NCI-H2107 treated with DMSO at 0.1 percent for 48 hours (cell line): ENCODE measurements around the gene CAMSAP1.
"Not testable (repeated sequence)": the region's sequence is repeated elsewhere in the genome, so short reads cannot be mapped to it uniquely, and the experiment has no call there.

Experiments used
- DNase-seq: peaks from one replicate; lab custom pipeline; 2025; ENCODE audit not compliant: unreplicated experiment; lab: John Stamatoyannopoulos, UW

CAMSAP1 gene

DNA sequence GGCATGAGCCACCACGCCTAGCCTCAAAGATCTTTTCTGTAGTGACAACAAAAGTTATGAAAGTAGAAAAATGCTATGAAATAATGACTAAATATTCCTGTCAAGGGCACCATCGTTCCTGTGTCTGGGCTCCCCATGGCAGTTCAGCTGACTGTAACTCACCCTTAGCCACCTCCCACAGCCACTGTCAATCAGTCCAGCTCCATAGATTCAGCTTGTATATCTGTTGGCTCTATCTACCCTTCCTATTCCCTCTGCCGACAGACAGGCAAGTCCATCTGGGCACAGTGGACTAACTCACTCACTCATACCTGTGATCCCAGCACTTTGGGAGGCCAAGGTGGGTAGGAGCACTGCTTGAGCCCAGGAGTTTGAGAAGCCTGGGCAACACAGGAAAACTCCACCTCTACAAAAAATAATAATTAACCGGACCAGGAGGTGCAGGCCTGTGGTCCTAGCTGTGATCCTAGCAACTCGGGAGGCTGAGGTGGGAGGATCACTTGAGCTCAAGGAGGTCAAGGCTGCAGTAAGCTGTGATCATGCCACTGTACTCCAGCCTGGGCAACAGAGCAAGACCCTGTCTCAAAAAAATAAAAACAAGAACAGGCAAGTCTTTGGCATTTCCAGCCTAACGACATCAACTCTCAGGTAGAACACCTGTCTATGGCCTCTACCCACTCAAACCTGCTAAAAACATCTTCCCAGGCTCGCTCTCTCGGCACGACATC, 6.2 kb downstream of the CAMSAP1 start:
- no peak for DNase-seq

DNA sequence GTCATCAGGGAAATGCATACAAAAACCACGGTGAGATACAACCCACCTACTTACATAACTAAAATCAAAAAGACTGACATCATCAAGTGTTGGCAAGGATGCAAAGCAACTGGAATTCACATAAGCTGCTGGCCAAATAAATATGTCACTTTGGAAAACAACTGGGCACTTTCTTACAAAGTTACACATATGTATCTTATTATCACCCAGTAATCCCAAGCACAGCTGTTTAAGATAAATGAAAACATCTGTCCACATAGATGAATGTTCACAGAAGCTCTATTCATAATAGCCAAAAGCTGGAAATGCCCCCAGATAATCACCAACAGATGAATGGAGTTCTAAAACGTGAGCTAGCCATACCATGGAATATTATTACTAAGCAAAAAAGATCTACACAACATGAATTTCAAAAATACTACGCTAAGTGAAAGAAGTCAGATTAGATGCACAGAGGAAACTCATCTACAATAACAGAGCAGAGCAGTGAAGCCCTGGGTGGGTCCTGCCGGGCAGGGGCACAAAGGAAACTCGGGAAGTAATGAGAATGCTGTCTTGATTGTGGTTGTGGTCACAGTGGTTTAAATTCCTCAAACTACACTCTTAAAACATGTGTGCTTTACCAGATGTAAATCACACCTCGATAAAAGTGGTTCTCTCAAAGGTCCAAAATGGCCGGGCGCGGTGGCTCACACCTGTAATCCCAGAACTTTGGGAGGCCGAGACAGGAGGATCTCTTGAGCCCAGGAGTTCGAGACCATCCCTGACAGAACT, 8.5 kb downstream of the CAMSAP1 start:
- DNase-seq: no peak

GRCh38 chr9:135896626-135897025, 10.7 kb downstream of the CAMSAP1 start:
- DNase-seq: no peak

- no peak for DNase-seq
These were observed 11.1 kb downstream of the CAMSAP1 start for GRCh38 chr9:135896205-135896604.

GRCh38 chr9:135895202-135895848, 12.0 kb downstream of the CAMSAP1 start:
- no peak for DNase-seq

GRCh38 chr9:135893104-135893503, 14.2 kb downstream of the CAMSAP1 start:
- no peak for DNase-seq

- DNase-seq: not testable (repeated sequence)
These were observed 15.0 kb downstream of the CAMSAP1 start for GRCh38 chr9:135892327-135892726.

- no peak for DNase-seq
These were observed 16.2 kb downstream of the CAMSAP1 start for GRCh38 chr9:135891027-135891631.

- no peak for DNase-seq
These were observed 16.9 kb downstream of the CAMSAP1 start for GRCh38 chr9:135890190-135891026.

DNA sequence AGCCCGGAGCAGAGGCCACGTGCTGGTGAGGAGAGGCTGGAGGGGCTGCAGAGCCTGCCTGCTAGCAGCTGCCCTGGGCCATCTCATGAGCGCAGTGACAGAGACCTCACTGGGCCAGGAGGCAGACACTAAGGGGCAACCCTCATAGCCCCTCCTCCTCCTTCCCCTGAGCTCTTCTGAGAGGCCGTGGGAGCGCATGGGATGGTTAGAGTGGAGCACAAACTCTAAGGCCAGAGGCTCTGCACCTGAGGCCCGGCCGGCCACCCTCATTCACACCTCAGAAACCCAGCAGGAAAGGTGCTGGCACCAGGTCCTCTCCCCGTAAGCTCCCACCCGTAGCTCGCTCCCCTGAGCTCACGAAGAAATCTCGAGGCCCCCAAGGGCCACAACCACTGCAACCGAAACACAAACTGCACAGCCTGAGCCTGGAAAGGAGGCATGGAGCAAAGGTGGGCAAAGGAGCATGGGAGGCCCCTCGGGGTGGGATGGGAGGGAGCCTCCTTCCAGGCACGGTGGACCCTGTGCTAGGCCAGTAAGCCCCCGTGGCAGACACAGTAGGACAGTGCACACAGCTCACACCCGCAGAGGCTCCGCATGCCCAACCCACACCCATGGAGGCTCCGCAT, 17.7 kb downstream of the CAMSAP1 start:
- no peak for DNase-seq

DNA sequence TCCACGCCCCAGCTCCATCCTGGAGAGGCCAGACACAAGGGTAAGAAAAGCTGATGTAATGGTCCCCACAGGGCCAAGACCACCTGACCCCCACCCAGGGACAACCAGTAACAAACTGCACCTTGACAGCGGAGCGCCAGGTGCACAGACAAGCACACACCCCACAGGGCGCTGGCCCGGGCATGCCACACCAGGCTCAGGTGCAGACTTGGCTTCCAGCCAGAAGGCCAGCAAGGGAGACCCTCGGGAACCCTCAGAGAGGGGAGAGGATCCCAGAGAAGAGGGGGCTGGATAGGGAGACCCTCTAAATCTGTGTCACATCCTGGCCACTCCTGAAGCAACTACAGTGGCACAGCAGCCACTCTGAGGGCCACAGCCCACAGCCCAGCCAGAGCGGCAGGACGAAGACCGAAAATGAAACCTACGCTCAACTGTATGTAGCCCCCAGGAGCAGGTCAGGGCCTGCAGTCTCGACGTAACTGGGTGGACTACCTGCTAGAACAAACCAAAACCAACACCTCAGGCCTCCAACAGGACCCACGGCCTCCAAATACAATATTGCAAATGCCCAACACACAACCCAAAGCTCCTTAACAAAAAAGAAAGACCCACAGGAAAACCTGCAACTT, 18.5 kb downstream of the CAMSAP1 start:
- DNase-seq: no peak

DNA sequence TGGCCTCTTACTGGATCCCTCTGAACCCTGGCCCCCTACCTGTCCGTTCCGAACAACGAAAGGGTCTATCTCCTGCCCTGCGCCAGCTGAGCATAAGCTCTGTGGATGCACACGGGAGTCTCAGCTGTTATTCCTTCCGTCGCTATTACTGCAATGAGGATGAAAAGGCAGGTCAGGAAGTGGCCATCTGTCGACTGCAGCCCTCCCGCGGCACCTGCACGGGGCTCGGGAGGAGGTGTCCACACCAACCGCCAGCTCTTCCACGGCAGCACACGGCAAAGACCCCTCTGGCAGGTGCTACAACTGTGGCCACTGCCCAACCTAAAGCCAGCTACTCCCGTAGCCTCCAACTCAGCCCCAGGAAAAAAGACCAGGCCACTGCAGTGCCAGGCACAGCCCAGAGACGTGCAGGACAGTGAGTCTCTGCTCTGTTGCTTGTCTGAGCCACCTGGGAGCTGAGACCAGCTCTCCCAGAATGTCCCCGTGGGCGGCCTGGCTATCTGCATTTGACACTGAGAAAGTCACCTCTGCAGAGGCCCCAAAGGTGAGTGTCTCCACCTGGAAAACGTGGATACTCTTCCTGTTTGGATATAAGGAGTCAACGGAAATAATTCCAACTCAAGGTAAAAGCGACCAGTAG, 19.1 kb downstream of the CAMSAP1 start:
- DNase-seq: no peak

DNA sequence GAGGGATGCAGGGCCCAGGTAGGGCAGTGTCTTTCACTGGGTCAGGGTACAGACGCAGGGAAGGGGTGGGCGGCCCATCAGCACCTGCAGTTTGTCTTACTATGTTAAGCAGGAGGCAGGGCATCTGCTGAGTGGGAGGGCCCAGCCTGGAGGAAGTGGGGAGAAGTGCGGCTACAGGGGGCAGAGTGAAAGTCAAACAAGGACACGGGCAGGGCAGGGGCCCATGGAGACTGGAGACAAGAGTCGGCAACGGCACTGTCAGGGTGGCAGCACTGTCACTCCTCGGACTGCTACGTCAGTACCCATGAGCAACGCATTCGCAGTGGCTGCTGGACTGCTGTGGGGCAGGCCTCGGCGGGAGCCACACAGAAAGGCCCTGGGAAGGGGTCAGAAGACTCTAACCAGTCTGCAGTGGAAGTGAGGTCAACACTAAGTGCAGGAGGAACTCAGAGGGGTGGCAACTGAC, 19.7 kb downstream of the CAMSAP1 start:
- DNase-seq: no peak

DNA sequence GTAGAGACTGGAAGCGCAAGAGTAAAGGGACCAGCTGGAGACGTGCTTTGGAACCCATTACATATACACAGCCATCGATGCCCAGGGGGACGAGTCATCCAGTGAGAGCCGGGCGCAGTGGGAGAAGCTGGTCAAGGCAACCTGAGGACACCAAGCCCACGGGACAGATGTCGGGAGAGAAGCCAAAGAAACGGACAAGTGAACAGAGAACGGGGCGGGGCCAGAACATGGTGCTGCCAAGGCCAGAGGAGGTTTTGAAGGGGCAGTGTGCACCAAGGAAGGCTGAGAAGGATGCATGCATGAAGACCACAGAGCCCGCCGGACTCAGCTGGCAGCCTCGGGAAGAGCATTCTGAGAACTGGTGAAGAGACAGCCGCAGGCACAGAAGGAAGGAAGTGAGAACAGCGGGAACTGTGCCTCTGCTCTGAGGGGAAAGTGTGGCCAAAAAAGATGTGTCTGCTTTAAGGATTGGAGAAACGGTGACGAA, 20.3 kb downstream of the CAMSAP1 start:
- no peak for DNase-seq

DNA sequence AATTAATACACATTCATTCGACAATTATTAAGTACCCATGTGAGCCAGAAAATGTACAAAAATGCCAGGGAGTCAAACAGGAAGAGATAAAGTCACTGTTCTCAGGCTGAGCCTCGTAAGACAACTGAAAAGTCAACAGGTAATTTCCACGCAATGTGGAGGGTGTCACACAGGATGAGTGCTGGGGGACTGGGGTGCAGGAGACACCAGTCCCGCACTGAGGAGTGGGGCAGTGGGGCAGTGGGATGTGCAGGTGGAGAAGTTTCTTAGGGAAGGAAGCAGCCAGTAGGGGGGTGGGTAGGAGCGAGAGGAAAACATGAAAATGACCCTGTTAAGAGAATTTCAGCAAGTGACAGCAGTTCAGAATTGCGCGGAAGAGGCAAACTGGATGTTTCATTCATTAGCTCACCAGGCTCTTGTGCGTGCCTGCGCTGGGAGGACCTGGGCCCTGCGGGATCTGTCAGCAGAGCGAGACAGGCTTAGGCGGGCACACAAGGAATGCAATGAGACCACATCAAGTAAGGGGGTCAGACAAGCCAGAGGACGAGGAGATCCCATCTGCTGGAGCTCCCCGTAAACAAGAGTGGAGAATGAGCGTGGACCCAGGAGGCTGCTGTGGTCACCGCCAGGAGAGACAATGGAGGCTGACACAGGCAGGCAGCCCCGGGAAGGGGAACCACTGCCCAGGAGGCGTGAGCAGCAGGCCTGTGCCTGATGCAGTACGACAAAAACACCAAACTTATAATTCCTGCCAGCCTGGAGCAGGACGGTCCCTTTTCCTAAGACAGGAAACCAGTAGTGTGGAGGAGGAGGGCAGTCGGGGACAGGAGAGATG, 21.0 kb downstream of the CAMSAP1 start:
- DNase-seq: no peak

DNA sequence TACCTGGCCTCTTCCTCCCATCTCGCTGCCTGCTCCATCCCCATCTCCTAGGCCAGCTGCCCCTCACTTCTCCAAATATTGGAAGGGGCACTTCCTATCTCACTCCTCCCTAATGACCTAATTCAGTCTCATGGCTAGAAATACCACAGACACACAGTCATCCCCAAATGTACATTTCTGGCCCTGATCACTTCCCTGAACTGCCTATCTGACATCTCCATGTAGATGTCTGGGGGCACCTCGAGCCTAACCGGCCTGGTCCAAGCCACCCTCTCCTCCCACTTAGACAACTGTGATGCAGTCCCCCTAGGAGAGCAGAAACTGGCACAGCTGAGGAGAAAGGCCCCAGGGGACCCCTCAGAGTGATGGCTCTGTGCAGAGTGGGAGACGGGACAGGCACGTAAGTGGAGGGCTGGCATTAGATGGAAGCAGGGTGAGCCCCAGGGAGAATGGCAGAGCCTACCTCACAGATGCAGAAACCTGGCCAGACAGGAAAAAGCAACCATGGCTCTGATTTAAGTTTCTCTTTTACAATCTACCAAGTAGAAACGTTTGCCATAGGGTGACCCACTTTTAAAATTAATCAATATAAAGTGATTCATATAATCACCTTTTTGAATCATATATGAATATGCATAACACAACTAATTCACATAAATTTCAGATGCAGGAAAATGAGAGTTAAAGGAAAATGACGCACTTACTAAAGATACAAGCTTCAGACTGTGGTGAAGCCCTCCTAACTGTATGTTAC, 22.1 kb downstream of the CAMSAP1 start:
- DNase-seq: no peak

GRCh38 chr9:135884328-135885035, 22.9 kb downstream of the CAMSAP1 start:
- no peak for DNase-seq
